OCI-LY1 (cell line): Measurements from ENCODE around the gene RPL7A.
A peak's percentile ranks its signal among the peaks of the same experiment; 100 is the strongest.

Source experiments
- H2AFZ ChIP-seq: fragments of 200-600 bp; sonication (generic), shearing (Covaris generic); 2 replicates; pipeline ENCODE4 v1.6.0; 2014; ENCODE audit warnings: antibody characterized with exemption, mild to moderate bottlenecking, low read length
- H3F3A ChIP-seq: fragments of 200-600 bp; sonication (generic), shearing (Covaris generic); 2 replicates; pipeline ENCODE4 v1.6.0; 2014; ENCODE audit warnings: mild to moderate bottlenecking, antibody characterized with exemption, low read length, moderate library complexity; ENCODE audit not compliant: insufficient read depth
- H3K27ac ChIP-seq: fragments of 200-600 bp; sonication (generic); 2 replicates; pipeline ENCODE4 v1.5.1; 2014; ENCODE audit warnings: low read length, mixed run types, mild to moderate bottlenecking, low read depth; ENCODE audit not compliant: poor library complexity, severe bottlenecking
- H3K27me3 ChIP-seq: fragments of 200-600 bp; sonication (generic); 2 replicates; pipeline ENCODE4 v1.6.0; 2014; ENCODE audit warnings: antibody characterized with exemption, mild to moderate bottlenecking, low read length, moderate library complexity; ENCODE audit not compliant: insufficient read depth
- H3K36me3 ChIP-seq: fragments of 200-600 bp; sonication (generic); 2 replicates; pipeline ENCODE4 v1.6.1; 2014; ENCODE audit warnings: mild to moderate bottlenecking, antibody characterized with exemption, low read length, moderate library complexity, mixed read lengths; ENCODE audit not compliant: insufficient read depth
- H3K4me1 ChIP-seq: fragments of 200-600 bp; sonication (generic); 2 replicates; pipeline ENCODE4 v1.5.1; 2014; ENCODE audit warnings: mild to moderate bottlenecking, low read length, moderate library complexity; ENCODE audit not compliant: insufficient read depth, severe bottlenecking
- H3K4me2 ChIP-seq: fragments of 200-600 bp; sonication (generic), shearing (Covaris generic); 2 replicates; pipeline ENCODE4 v1.6.1; 2014; ENCODE audit warnings: low read length
- H3K4me3 ChIP-seq: fragments of 200-600 bp; sonication (generic); 2 replicates; pipeline ENCODE4 v1.5.1; 2014; ENCODE audit warnings: low read length, low read depth, mild to moderate bottlenecking, mixed read lengths; ENCODE audit not compliant: poor library complexity, severe bottlenecking
- H3K79me2 ChIP-seq: fragments of 200-600 bp; shearing (Covaris generic); 2 replicates; pipeline ENCODE4 v1.6.1; 2016; ENCODE audit warnings: mixed run types, low read length, mixed read lengths; ENCODE audit not compliant: insufficient read depth
- H3K9ac ChIP-seq: fragments of 200-600 bp; sonication (generic), shearing (Covaris generic); 2 replicates; pipeline ENCODE4 v1.6.1; 2014; ENCODE audit warnings: mild to moderate bottlenecking, low read length, mixed read lengths
- H3K9me2 ChIP-seq: fragments of 200-600 bp; sonication (generic), shearing (Covaris generic); 2 replicates; pipeline ENCODE4 v1.6.1; 2014; ENCODE audit warnings: low read depth, mild to moderate bottlenecking, low read length, mixed read lengths
- H3K9me3 ChIP-seq: fragments of 200-600 bp; shearing (Covaris generic); 2 replicates; pipeline ENCODE4 v1.6.1; 2014; ENCODE audit warnings: low read length, mixed read lengths
- H4K20me1 ChIP-seq: fragments of 200-600 bp; sonication (generic), shearing (Covaris generic); 2 replicates; pipeline ENCODE4 v1.6.0; 2016; ENCODE audit warnings: mild to moderate bottlenecking, low read length; ENCODE audit not compliant: insufficient read depth
- CTCF ChIP-seq: fragments of 200-600 bp; sonication (generic), shearing (Covaris generic); IDR thresholded peaks from 2 replicates; pipeline ENCODE4 v1.5.1; 2017; ENCODE audit warnings: mild to moderate bottlenecking, antibody characterized with exemption, low read length, moderate library complexity, mixed read lengths
- EZH2 ChIP-seq: fragments of 200-600 bp; sonication (generic), shearing (Covaris generic); IDR thresholded peaks from 2 replicates; pipeline ENCODE4 v1.8.0; 2017; ENCODE audit warnings: borderline replicate concordance, mixed run types, mild to moderate bottlenecking, antibody characterized with exemption, low read length, moderate library complexity, mixed read lengths

RPL7A gene

GRCh38 chr9:133341369-133342068, 6.5 kb upstream of the RPL7A start:
- TF ChIP-seq EZH2: no peak
- TF ChIP-seq CTCF: no peak
- Histone ChIP-seq H3K4me3 (no peak overlapping the region), H3K36me3 (peaks cover 75% of the 10 kb centered on the region), H4K20me1 (no peaks in the 10 kb centered on the region), H3K9ac (no peak overlapping the region), H3K4me1 (peaks cover 27% of the 10 kb centered on the region), H3K27ac (no peak overlapping the region), H3K79me2 (no peaks in the 10 kb centered on the region), H3F3A (no peaks in the 10 kb centered on the region), H3K9me3 (no peaks in the 10 kb centered on the region), H3K27me3 (no peaks in the 10 kb centered on the region), H3K9me2 (no peaks in the 10 kb centered on the region), H3K4me2 (no peak overlapping the region), H2AFZ (no peak overlapping the region)

- Histone ChIP-seq H3K9me3 (no peaks in the 10 kb centered on the region), H3K27me3 (no peaks in the 10 kb centered on the region), H3K79me2 (no peaks in the 10 kb centered on the region), H4K20me1 (no peaks in the 10 kb centered on the region), H3K4me1 (peaks cover 27% of the 10 kb centered on the region), H3K27ac (no peak overlapping the region), H3K4me2 (no peak overlapping the region), H3K4me3 (no peak overlapping the region), H2AFZ (no peak overlapping the region), H3K36me3 (peaks cover 75% of the 10 kb centered on the region), H3K9me2 (no peaks in the 10 kb centered on the region), H3K9ac (no peak overlapping the region), H3F3A (no peaks in the 10 kb centered on the region)
- TF ChIP-seq CTCF: peak; percentile 14; the same call in 1 of the 2 replicates
- no peak for TF ChIP-seq EZH2
Measured at GRCh38 chr9:133342069-133342406, 6.0 kb upstream of the RPL7A start.

GRCh38 chr9:133342570-133342969, 5.4 kb upstream of the RPL7A start:
- no peaks in the 10 kb centered on the region for H3K9me3 ChIP-seq
- no peak overlapping the region for H2AFZ ChIP-seq
- H3K79me2 ChIP-seq: no peaks in the 10 kb centered on the region
- no peak overlapping the region for H3K4me3 ChIP-seq
- H3K4me1 ChIP-seq: peaks cover 24% of the 10 kb centered on the region
- no peaks in the 10 kb centered on the region for H3F3A ChIP-seq
- no peak overlapping the region for H3K27ac ChIP-seq
- no peaks in the 10 kb centered on the region for H3K9me2 ChIP-seq
- H4K20me1 ChIP-seq: no peaks in the 10 kb centered on the region
- H3K27me3 ChIP-seq: no peaks in the 10 kb centered on the region
- TF ChIP-seq EZH2: no peak
- peak; percentile 26 for TF ChIP-seq CTCF
- no peak overlapping the region for H3K9ac ChIP-seq
- H3K4me2 ChIP-seq: no peak overlapping the region
- H3K36me3 ChIP-seq: peaks cover 75% of the 10 kb centered on the region
